HepG2 (cell line): ENCODE data around the gene MOAP1. TPM values are rescaled to one million over a fixed set of nuclear protein-coding genes. Genes with fewer than 3 reads are reported as not detected.

Source experiments
- CEBPG ChIP-seq: IDR thresholded peaks from 2 replicates; pipeline ENCODE4 v1.6.1; 2016
- ETV5 ChIP-seq: IDR thresholded peaks from 2 replicates; pipeline ENCODE4 v1.6.1; 2018; ENCODE audit warnings: missing biosample characterization, missing genetic modification reagents, inconsistent platforms, borderline replicate concordance
- GZF1 ChIP-seq: sonication (generic); formaldehyde crosslinking; IDR thresholded peaks from 2 replicates; pipeline ENCODE4 v1.5.1; 2020; ENCODE audit warnings: mild to moderate bottlenecking, missing genetic modification reagents
- HMG20B ChIP-seq: conservative IDR thresholded peaks from 2 replicates; pipeline ENCODE4 v1.6.1; 2016; ENCODE audit warnings: missing genetic modification reagents, missing compliant biosample characterization
- HOXA5 ChIP-seq: sonication (generic); formaldehyde crosslinking; IDR thresholded peaks from 2 replicates; pipeline ENCODE4 v1.4.0; 2020; ENCODE audit warnings: missing genetic modification reagents
- MAFG ChIP-seq: sonication (generic); formaldehyde crosslinking; IDR thresholded peaks from 2 replicates; pipeline ENCODE4 v1.5.1; 2020; ENCODE audit warnings: mild to moderate bottlenecking, missing genetic modification reagents
- MXI1 ChIP-seq: IDR thresholded peaks from 3 replicates; pipeline ENCODE4 v1.6.1; 2012; ENCODE audit warnings: low read depth, low read length, inconsistent platforms, borderline replicate concordance
- NFIB ChIP-seq: sonication (generic); formaldehyde crosslinking; IDR thresholded peaks from 2 replicates; pipeline ENCODE4 v1.9.0; 2021; ENCODE audit warnings: missing genetic modification reagents, mild to moderate bottlenecking, borderline replicate concordance
- NR2C2 ChIP-seq: sonication (generic); formaldehyde crosslinking; IDR thresholded peaks from 2 replicates; pipeline ENCODE4 v1.4.0; 2020; ENCODE audit warnings: missing genetic modification reagents, mild to moderate bottlenecking, moderate library complexity, borderline replicate concordance
- SAP130 ChIP-seq: IDR thresholded peaks from 2 replicates; pipeline ENCODE4 v1.6.1; 2016; ENCODE audit warnings: low read depth
- THAP11 ChIP-seq: IDR thresholded peaks from 2 replicates; pipeline ENCODE4 v1.6.1; 2016; ENCODE audit warnings: missing biosample characterization, missing genetic modification reagents
- THYN1 ChIP-seq: sonication (generic); formaldehyde crosslinking; IDR thresholded peaks from 2 replicates; pipeline ENCODE4 v1.8.1; 2023; ENCODE audit warnings: low read depth, mild to moderate bottlenecking, moderate library complexity, missing genetic modification reagents, borderline replicate concordance
- ZBTB37 ChIP-seq: sonication (generic); formaldehyde crosslinking; IDR thresholded peaks from 2 replicates; pipeline ENCODE4 v1.4.0; 2020; ENCODE audit warnings: mild to moderate bottlenecking, missing genetic modification reagents
- ZKSCAN8 ChIP-seq: IDR thresholded peaks from 2 replicates; pipeline ENCODE4 v1.6.1; 2016; ENCODE audit warnings: borderline replicate concordance, missing genetic modification reagents, missing compliant biosample characterization
- ZNF276 ChIP-seq: sonication (generic); formaldehyde crosslinking; IDR thresholded peaks from 2 replicates; pipeline ENCODE4 v1.4.0; 2020; ENCODE audit warnings: mild to moderate bottlenecking, low read depth, missing genetic modification reagents
- ZNF468 ChIP-seq: sonication (generic); formaldehyde crosslinking; IDR thresholded peaks from 2 replicates; pipeline ENCODE4 v1.8.0; 2022; ENCODE audit warnings: mild to moderate bottlenecking, moderate library complexity, missing genetic modification reagents
- ZNF687 ChIP-seq: sonication (generic); formaldehyde crosslinking; IDR thresholded peaks from 2 replicates; pipeline ENCODE4 v1.5.1; 2020; ENCODE audit warnings: mild to moderate bottlenecking, missing genetic modification reagents, moderate library complexity
- ZNF747 ChIP-seq: sonication (generic); formaldehyde crosslinking; IDR thresholded peaks from 2 replicates; pipeline ENCODE4 v1.8.1; 2023; ENCODE audit warnings: missing genetic modification reagents, mild to moderate bottlenecking, borderline replicate concordance
- polyA plus RNA-seq, 8 experiments: library from polyadenylated mRNA; depleted of rRNA in 3 of 8; stranded (reverse) in 7 of 8; unstranded in 1 of 8; fragments of >200 nt; fragmentation: Illumina TruSeq in 4 of 8; extraction: Trizol in 4 of 8; gene quantifications; 2 replicates each; pipeline versions ENCODE4 v1.2.1 to v1.2.3, GENCODE V29; 2011 to 2016; ENCODE audit warnings: low read depth in 4 of 8, missing spikeins in 1 of 8, mixed read lengths in 1 of 8; ENCODE audit not compliant: insufficient read depth in 1 of 8
- total RNA-seq, 5 experiments: library from RNA; depleted of rRNA; stranded (reverse); fragments of >200 nt; fragmentation: Illumina TruSeq; extraction: Trizol; gene quantifications; 2 replicates each; pipeline ENCODE4 v1.2.3, GENCODE V29; 2016; ENCODE audit warnings: low read depth in 1 of 5
- TF ChIP-seq, protein P1 (sequence below): sonication (generic); formaldehyde crosslinking; IDR thresholded peaks from 2 replicates; pipeline ENCODE4 v1.5.0; 2020; ENCODE audit warnings: mild to moderate bottlenecking, missing genetic modification reagents

Gene MOAP1
- total and polyA plus RNA-seq, 2 of the 13 experiments (the other 11 are each of a cell fraction or from before 2014, with no cell fraction given), result 14.6 to 47.0 TPM

GRCh38 chr14:93150227-93151208 lies 34.2 kb downstream of the MOAP1 start (continued):
- TF ChIP-seq ZNF276 (CRISPR knock-in tag) (no peak), THAP11 (no peak), GZF1 (CRISPR knock-in tag) (peak; percentile 97), ZNF687 (CRISPR knock-in tag) (peak; percentile 35; the same call in 1 of the 2 replicates), THYN1 (CRISPR knock-in tag) (no peak), ETV5 (CRISPR knock-in tag) (peak; percentile 50; the same call in 1 of the 2 replicates), HMG20B (no peak), MXI1 (peak; percentile 19; the same call in 1 of the 3 replicates), ZNF747 (no peak), NFIB (CRISPR knock-in tag) (no peak), MAFG (CRISPR knock-in tag) (no peak), CEBPG (CRISPR knock-in tag) (peak; percentile 15; the same call in 1 of the 2 replicates), HOXA5 (CRISPR knock-in tag) (no peak), ZBTB37 (no peak), NR2C2 (CRISPR knock-in tag) (no peak), SAP130 (CRISPR knock-in tag) (peak; percentile 68), ZKSCAN8 (CRISPR knock-in tag) (peak; percentile 99), ZNF468 (CRISPR knock-in tag) (no peak)
- TF ChIP-seq, protein P1, sequence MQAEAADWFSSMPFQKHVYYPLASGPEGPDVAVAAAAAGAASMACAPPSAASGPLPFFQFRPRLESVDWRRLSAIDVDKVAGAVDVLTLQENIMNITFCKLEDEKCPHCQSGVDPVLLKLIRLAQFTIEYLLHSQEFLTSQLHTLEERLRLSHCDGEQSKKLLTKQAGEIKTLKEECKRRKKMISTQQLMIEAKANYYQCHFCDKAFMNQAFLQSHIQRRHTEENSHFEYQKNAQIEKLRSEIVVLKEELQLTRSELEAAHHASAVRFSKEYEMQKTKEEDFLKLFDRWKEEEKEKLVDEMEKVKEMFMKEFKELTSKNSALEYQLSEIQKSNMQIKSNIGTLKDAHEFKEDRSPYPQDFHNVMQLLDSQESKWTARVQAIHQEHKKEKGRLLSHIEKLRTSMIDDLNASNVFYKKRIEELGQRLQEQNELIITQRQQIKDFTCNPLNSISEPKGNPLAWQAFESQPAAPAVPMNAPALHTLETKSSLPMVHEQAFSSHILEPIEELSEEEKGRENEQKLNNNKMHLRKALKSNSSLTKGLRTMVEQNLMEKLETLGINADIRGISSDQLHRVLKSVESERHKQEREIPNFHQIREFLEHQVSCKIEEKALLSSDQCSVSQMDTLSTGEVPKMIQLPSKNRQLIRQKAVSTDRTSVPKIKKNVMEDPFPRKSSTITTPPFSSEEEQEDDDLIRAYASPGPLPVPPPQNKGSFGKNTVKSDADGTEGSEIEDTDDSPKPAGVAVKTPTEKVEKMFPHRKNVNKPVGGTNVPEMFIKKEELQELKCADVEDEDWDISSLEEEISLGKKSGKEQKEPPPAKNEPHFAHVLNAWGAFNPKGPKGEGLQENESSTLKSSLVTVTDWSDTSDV (CRISPR knock-in tag), result no peak
